H9 (cell line): ENCODE results near the gene ALDH3A2. TPM values are rescaled to one million over a fixed set of nuclear protein-coding genes. Genes with fewer than 3 reads are reported as not detected.

ENCODE experiments used
- DNase-seq: peaks from one replicate; pipeline ENCODE4 v3.0.0-alpha.2; 2017
- H2AFZ ChIP-seq: one replicate; pipeline ENCODE4 v1.6.1; 2013; ENCODE audit warnings: mild to moderate bottlenecking, low read length, control low read depth, moderate library complexity
- H2AK5ac ChIP-seq: 2 replicates; pipeline ENCODE4 v1.6.1; 2013; ENCODE audit warnings: low read length, control low read depth, mixed read lengths; ENCODE audit not compliant: insufficient read length
- H2BK120ac ChIP-seq: one replicate; pipeline ENCODE4 v1.6.1; 2013; ENCODE audit warnings: low read depth, mild to moderate bottlenecking, low read length, control low read depth, inconsistent platforms; ENCODE audit not compliant: poor library complexity, severe bottlenecking
- H2BK12ac ChIP-seq: 2 replicates; pipeline ENCODE4 v1.6.1; 2013; ENCODE audit warnings: low read length, control low read depth, mixed read lengths, low read depth; ENCODE audit not compliant: insufficient read length
- H2BK15ac ChIP-seq: 2 replicates; pipeline ENCODE4 v1.6.1; 2013; ENCODE audit warnings: low read depth, low read length, control low read depth
- H2BK20ac ChIP-seq: one replicate; pipeline ENCODE4 v1.6.1; 2013; ENCODE audit warnings: low read depth, mild to moderate bottlenecking, low read length, control low read depth, inconsistent platforms; ENCODE audit not compliant: poor library complexity, severe bottlenecking
- H2BK5ac ChIP-seq: 2 replicates; pipeline ENCODE4 v1.6.1; 2013; ENCODE audit warnings: low read length, control low read depth, mixed read lengths; ENCODE audit not compliant: insufficient read length
- H3K14ac ChIP-seq: 2 replicates; pipeline ENCODE4 v1.6.1; 2013; ENCODE audit warnings: low read length, control low read depth; ENCODE audit not compliant: insufficient read depth
- H3K18ac ChIP-seq: 2 replicates; pipeline ENCODE4 v1.6.1; 2013; ENCODE audit warnings: low read depth, mild to moderate bottlenecking, mixed read lengths, low read length, control low read depth; ENCODE audit not compliant: insufficient read length
- H3K23ac ChIP-seq: 2 replicates; pipeline ENCODE4 v1.6.1; 2013; ENCODE audit warnings: low read length, control low read depth, mixed read lengths, low read depth; ENCODE audit not compliant: insufficient read length
- H3K23me2 ChIP-seq: 2 replicates; pipeline ENCODE4 v1.6.1; 2013; ENCODE audit warnings: low read depth, mild to moderate bottlenecking, mixed read lengths, low read length, control low read depth; ENCODE audit not compliant: insufficient read length, poor library complexity, severe bottlenecking
- H3K27ac ChIP-seq: 2 replicates; pipeline ENCODE4 v1.5.1; 2013; ENCODE audit warnings: low read length, control low read depth, mixed read lengths, low read depth; ENCODE audit not compliant: insufficient read length
- H3K27me3 ChIP-seq: 2 replicates; pipeline ENCODE4 v1.6.1; 2013; ENCODE audit warnings: low read length, control low read depth, inconsistent platforms; ENCODE audit not compliant: insufficient read depth
- H3K4ac ChIP-seq: 2 replicates; pipeline ENCODE4 v1.6.1; 2013; ENCODE audit warnings: low read depth, mild to moderate bottlenecking, control low read depth, inconsistent platforms, low read length, moderate library complexity
- H3K4me1 ChIP-seq: 2 replicates; pipeline ENCODE4 v1.6.1; 2013; ENCODE audit warnings: low read length, control low read depth, inconsistent platforms; ENCODE audit not compliant: insufficient read depth
- H3K4me2 ChIP-seq: 2 replicates; pipeline ENCODE4 v1.6.1; 2013; ENCODE audit warnings: low read length, control low read depth, mixed read lengths; ENCODE audit not compliant: insufficient read length, insufficient read depth
- H3K56ac ChIP-seq: 2 replicates; pipeline ENCODE4 v1.6.1; 2013; ENCODE audit warnings: low read depth, mild to moderate bottlenecking, mixed read lengths, low read length, control low read depth; ENCODE audit not compliant: insufficient read length
- H3K79me1 ChIP-seq: 2 replicates; pipeline ENCODE4 v1.6.1; 2013; ENCODE audit warnings: low read depth, mild to moderate bottlenecking, moderate library complexity, low read length, control low read depth, inconsistent platforms; ENCODE audit not compliant: insufficient read depth, poor library complexity, severe bottlenecking
- H3K79me2 ChIP-seq: 2 replicates; pipeline ENCODE4 v1.6.1; 2013; ENCODE audit warnings: low read length, control low read depth, inconsistent platforms; ENCODE audit not compliant: insufficient read depth
- H3K9ac ChIP-seq: 2 replicates; pipeline ENCODE4 v1.6.1; 2013; ENCODE audit warnings: low read length, control low read depth, mixed read lengths; ENCODE audit not compliant: insufficient read length; ENCODE audit errors: extremely low read depth
- H3K9me3 ChIP-seq: one replicate; pipeline ENCODE4 v1.6.1; 2013; ENCODE audit warnings: low read depth, low read length, inconsistent platforms; ENCODE audit not compliant: control insufficient read depth
- H3T11ph ChIP-seq: one replicate; pipeline ENCODE4 v1.6.1; 2013; ENCODE audit warnings: mild to moderate bottlenecking, low read length, control low read depth, inconsistent platforms
- H4K20me1 ChIP-seq: one replicate; pipeline ENCODE4 v1.6.1; 2013; ENCODE audit not compliant: control insufficient read depth, insufficient read length, insufficient read depth
- H4K5ac ChIP-seq: 2 replicates; pipeline ENCODE4 v1.6.1; 2013; ENCODE audit warnings: low read depth, mild to moderate bottlenecking, mixed read lengths, low read length, control low read depth; ENCODE audit not compliant: insufficient read length
- H4K8ac ChIP-seq: replicated peaks from 2 replicates; pipeline ENCODE4 v1.6.1; 2013; ENCODE audit warnings: low read length, control low read depth, mixed read lengths, low read depth; ENCODE audit not compliant: insufficient read length
- H4K91ac ChIP-seq: 2 replicates; pipeline ENCODE4 v1.6.1; 2013; ENCODE audit warnings: low read depth, mild to moderate bottlenecking, moderate library complexity, mixed read lengths, low read length, control low read depth; ENCODE audit not compliant: insufficient read length
- H3K27ac Mint-ChIP-seq, 3 experiments: 2 replicates in 2 of 3; 3 replicates in 1 of 3; pipeline ENCODE4 v1.8.0; 2020 to 2021; ENCODE audit warnings: mixed read lengths in 3 of 3, mild to moderate bottlenecking in 1 of 3, moderate library complexity in 1 of 3
- H3K27me3 Mint-ChIP-seq: 2 replicates; pipeline ENCODE4 v1.8.0; 2021; ENCODE audit warnings: low read depth, mild to moderate bottlenecking, moderate library complexity, mixed read lengths
- H3K36me3 Mint-ChIP-seq, 3 experiments: 2 replicates in 2 of 3; 3 replicates in 1 of 3; pipeline ENCODE4 v1.8.0; 2020 to 2021; ENCODE audit warnings: low read depth in 3 of 3, mixed read lengths in 3 of 3; ENCODE audit not compliant: insufficient read depth in 1 of 3
- H3K4me1 Mint-ChIP-seq, 2 experiments: 2 replicates each; pipeline ENCODE4 v1.8.0; 2020; ENCODE audit warnings: mixed read lengths in 2 of 2
- H3K4me3 Mint-ChIP-seq, 2 experiments: 2 replicates in 1 of 2; 3 replicates in 1 of 2; pipeline ENCODE4 v1.8.0; 2020 to 2021; ENCODE audit warnings: mild to moderate bottlenecking in 2 of 2, mixed read lengths in 2 of 2, moderate library complexity in 1 of 2
- H3K9me3 Mint-ChIP-seq, 2 experiments: 2 replicates in 1 of 2; 3 replicates in 1 of 2; pipeline ENCODE4 v1.8.0; 2020; ENCODE audit warnings: mild to moderate bottlenecking in 2 of 2, mixed read lengths in 2 of 2, moderate library complexity in 1 of 2
- WGBS: extraction: QIAGEN DNeasy Blood & Tissue Kit; methylation state at CpG from one replicate; pipeline ENCODE4 v1.1.7; 2013; ENCODE audit warnings: missing lambda C conversion rate, low lambda C conversion rate, mixed read lengths; ENCODE audit not compliant: insufficient read length; ENCODE audit errors: extremely low coverage; 5-methylcytosine and 5-hydroxymethylcytosine counted together
- total RNA-seq: library from RNA; stranded (reverse); gene quantifications from 2 replicates; pipeline ENCODE4 v1.2.1, GENCODE V29; 2021
- TF ChIP-seq, protein P1 (sequence below): fragments of 200-600 bp; sonication (generic); conservative IDR thresholded peaks from 3 replicates; pipeline ENCODE4 v1.8.0; 2021; ENCODE audit warnings: antibody characterized with exemption, mild to moderate bottlenecking

ALDH3A2 gene
- total RNA-seq, 1 experiment from 2014 or later, result 100 TPM

GRCh38 chr17:19644493-19645210, 3.9 kb upstream of the ALDH3A2 start:
- Histone ChIP-seq H4K8ac (no peak overlapping the region), H2AFZ (no peak overlapping the region), H3K9me3 (no peaks in the 10 kb centered on the region), H3K56ac (no peak overlapping the region), H4K5ac (no peak overlapping the region), H3K9ac (no peak overlapping the region), H4K91ac (no peak overlapping the region), H2BK12ac (no peak overlapping the region), H3K79me2 (peaks cover under 1% of the 10 kb centered on the region; the same call in 1 of the 2 replicates), H2BK120ac (no peak overlapping the region), H3K4ac (no peak overlapping the region), H3T11ph (no peak overlapping the region), H3K4me2 (no peak overlapping the region), H3K23me2 (peaks cover 10% of the 10 kb centered on the region), H4K20me1 (no peaks in the 10 kb centered on the region), H2BK5ac (no peak overlapping the region), H3K27ac (no peak overlapping the region), H2AK5ac (no peak overlapping the region), H3K23ac (no peak overlapping the region), H3K27me3 (no peaks in the 10 kb centered on the region; the same call in 1 of the 2 replicates), H3K4me1 (peaks cover 5% of the 10 kb centered on the region; the same call in 1 of the 2 replicates), H3K79me1 (no peaks in the 10 kb centered on the region), H2BK20ac (no peak overlapping the region), H2BK15ac (no peak overlapping the region), H3K14ac (no peak overlapping the region), H3K18ac (no peak overlapping the region)
- Mint-ChIP-seq H3K27me3 (peaks cover 9% of the 10 kb centered on the region), H3K9me3 (no peaks in the 10 kb centered on the region), H3K27ac (no peak overlapping the region), H3K36me3 (peaks cover 0 to 3% (median 0%) of the 10 kb centered on the region in 3 experiments; a peak in 2 of 7 replicates), H3K4me1 (peaks cover 43 to 49% of the 10 kb centered on the region in 2 experiments), H3K4me3 (no peak overlapping the region)
- TF ChIP-seq, protein P1, sequence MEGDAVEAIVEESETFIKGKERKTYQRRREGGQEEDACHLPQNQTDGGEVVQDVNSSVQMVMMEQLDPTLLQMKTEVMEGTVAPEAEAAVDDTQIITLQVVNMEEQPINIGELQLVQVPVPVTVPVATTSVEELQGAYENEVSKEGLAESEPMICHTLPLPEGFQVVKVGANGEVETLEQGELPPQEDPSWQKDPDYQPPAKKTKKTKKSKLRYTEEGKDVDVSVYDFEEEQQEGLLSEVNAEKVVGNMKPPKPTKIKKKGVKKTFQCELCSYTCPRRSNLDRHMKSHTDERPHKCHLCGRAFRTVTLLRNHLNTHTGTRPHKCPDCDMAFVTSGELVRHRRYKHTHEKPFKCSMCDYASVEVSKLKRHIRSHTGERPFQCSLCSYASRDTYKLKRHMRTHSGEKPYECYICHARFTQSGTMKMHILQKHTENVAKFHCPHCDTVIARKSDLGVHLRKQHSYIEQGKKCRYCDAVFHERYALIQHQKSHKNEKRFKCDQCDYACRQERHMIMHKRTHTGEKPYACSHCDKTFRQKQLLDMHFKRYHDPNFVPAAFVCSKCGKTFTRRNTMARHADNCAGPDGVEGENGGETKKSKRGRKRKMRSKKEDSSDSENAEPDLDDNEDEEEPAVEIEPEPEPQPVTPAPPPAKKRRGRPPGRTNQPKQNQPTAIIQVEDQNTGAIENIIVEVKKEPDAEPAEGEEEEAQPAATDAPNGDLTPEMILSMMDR, result no peak
- no CpG with 5 or more reads among the region's 5 CpGs for WGBS
- no peak for DNase-seq
